Measurements from ENCODE around the gene SYNPO2L.
"Not testable (repeated sequence)": the region's sequence is repeated elsewhere in the genome, so short reads cannot be mapped to it uniquely, and the experiment has no call there.

SYNPO2L gene, protein sequence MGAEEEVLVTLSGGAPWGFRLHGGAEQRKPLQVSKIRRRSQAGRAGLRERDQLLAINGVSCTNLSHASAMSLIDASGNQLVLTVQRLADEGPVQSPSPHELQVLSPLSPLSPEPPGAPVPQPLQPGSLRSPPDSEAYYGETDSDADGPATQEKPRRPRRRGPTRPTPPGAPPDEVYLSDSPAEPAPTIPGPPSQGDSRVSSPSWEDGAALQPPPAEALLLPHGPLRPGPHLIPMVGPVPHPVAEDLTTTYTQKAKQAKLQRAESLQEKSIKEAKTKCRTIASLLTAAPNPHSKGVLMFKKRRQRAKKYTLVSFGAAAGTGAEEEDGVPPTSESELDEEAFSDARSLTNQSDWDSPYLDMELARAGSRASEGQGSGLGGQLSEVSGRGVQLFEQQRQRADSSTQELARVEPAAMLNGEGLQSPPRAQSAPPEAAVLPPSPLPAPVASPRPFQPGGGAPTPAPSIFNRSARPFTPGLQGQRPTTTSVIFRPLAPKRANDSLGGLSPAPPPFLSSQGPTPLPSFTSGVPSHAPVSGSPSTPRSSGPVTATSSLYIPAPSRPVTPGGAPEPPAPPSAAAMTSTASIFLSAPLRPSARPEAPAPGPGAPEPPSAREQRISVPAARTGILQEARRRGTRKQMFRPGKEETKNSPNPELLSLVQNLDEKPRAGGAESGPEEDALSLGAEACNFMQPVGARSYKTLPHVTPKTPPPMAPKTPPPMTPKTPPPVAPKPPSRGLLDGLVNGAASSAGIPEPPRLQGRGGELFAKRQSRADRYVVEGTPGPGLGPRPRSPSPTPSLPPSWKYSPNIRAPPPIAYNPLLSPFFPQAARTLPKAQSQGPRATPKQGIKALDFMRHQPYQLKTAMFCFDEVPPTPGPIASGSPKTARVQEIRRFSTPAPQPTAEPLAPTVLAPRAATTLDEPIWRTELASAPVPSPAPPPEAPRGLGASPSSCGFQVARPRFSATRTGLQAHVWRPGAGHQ

GRCh38 chr10:73655990-73656298, at the start of gene SYNPO2L:
SYNPO2L (minus strand) TSS chr10:73656029; CDS start chr10:73655922, 107 bp downstream.
- no peak for DNase-seq

DNA sequence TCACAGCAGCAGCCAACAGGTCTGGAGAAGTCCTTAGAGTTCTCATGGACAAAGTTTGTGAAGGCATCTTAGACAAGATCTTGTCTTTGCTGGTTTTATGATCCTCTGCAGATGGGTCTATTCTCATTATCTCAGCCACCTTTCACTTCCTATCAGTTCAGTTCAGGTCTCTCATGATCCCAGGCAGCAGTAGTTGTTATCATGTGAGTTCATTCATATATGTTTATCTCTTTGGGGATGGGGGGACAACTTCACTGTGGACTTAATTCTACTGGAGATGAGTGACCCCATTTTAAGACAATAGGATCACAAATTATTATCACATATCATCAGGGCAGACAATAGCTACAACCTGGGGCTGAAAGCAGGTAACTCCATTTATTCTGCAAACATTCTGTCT, 48.1 kb upstream of the SYNPO2L start:
- not testable (repeated sequence) for DNase-seq

GRCh38 chr10:73698819-73699218, 43.0 kb upstream of the SYNPO2L start:
- not testable (repeated sequence) for DNase-seq

- not testable (repeated sequence) for DNase-seq
These were observed 41.9 kb upstream of the SYNPO2L start, which contains the start of gene AGAP5 for GRCh38 chr10:73697675-73698159. AGAP5 (minus strand) TSS chr10:73698109; CDS start chr10:73697755, 354 bp downstream.

- not testable (repeated sequence) for DNase-seq
These were observed 39.5 kb upstream of the SYNPO2L start for GRCh38 chr10:73695302-73695701.

- not testable (repeated sequence) for DNase-seq
These were observed 34.9 kb upstream of the SYNPO2L start for GRCh38 chr10:73690755-73691154.

DNA sequence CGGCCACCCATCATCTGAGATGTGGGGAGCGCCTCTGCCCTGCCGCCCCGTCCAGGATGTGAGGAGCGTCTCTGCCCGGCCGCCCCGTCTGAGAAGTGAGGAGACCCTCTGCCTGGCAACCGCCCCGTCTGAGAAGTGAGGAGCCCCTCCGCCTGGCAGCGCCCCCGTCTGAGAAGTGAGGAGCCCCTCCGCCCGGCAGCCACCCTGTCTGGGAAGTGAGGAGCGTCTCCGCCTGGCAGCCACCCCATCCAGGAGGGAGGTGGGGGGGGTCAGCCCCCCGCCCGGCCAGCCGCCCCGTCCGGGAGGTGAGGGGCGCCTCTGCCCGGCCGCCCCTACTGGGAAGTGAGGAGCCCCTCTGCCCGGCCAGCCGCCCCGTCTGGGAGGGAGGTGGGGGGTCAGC, 33.8 kb upstream of the SYNPO2L start:
- DNase-seq = not testable (repeated sequence)

DNA sequence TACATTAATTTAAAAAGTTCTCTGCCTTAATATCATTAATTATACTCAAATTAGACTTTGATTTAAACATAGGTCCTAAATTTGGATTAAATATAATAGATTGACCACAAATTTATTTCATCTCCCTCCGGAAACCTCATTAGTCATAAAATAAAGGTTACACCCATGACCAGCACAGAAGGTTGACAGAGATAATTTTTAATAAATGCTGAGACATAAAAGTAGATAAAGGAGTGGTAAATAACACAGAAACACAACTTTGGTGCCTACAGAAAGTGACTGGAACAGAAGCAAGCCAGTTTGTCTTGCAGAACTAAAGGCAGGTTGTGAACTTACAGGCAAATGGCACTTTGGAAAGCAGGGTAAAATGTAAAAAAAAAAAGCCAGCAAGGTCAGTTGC, 31.8 kb upstream of the SYNPO2L start:
- DNase-seq = not testable (repeated sequence)

- DNase-seq = not testable (repeated sequence)
These were observed 18.7 kb upstream of the SYNPO2L start for GRCh38 chr10:73674546-73674945.

DNA sequence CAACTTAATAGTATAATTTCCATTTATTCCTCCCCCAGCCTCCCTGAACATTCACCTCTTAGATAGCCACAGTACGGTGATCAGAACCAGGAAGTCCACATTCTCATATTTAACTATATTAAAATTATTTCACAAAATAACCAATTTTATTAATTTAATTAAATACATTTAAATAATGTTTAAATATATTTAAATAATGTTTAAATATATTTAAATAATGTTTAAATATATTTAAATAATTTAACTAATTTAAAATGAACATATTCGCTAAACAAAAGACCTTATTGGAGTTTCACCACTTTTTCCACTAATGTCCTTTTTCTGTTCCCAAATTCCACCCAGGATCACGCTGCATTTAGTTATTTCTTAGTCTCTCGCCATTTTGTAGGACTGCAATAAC, 12.5 kb upstream of the SYNPO2L start:
- DNase-seq = not testable (repeated sequence)

GRCh38 chr10:73666153-73666809, 10.5 kb upstream of the SYNPO2L start:
- DNase-seq = not testable (repeated sequence)

GRCh38 chr10:73665581-73665980, 9.8 kb upstream of the SYNPO2L start:
- not testable (repeated sequence) for DNase-seq

GRCh38 chr10:73664156-73665040, 8.6 kb upstream of the SYNPO2L start:
- not testable (repeated sequence) for DNase-seq

- DNase-seq = not testable (repeated sequence)
These were observed 7.8 kb upstream of the SYNPO2L start for GRCh38 chr10:73663621-73664020.

DNA sequence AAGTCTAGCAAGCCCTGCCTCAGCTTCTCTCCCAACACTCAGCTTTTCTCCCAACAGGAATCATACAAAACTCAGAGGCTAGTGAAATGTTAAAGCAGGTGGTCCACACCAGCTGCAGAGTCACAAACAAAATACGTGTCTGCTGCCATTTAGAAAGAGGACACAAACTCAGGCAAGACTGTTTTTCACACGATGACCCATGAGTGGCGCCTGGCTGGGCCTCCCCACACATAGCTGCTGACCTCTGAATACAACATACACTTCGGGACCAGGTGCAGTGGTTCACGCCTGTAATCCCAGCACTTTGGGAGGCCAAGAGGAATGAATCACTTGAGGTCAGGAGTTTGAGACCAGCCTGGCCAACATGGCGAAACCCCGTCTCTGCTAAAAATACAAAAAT, 6.9 kb upstream of the SYNPO2L start:
- not testable (repeated sequence) for DNase-seq

GRCh38 chr10:73655257-73655989, 406 bp downstream of the SYNPO2L start:
- DNase-seq = no peak

GRCh38 chr10:73653701-73654100, 2.1 kb downstream of the SYNPO2L start:
- no peak for DNase-seq

DNA sequence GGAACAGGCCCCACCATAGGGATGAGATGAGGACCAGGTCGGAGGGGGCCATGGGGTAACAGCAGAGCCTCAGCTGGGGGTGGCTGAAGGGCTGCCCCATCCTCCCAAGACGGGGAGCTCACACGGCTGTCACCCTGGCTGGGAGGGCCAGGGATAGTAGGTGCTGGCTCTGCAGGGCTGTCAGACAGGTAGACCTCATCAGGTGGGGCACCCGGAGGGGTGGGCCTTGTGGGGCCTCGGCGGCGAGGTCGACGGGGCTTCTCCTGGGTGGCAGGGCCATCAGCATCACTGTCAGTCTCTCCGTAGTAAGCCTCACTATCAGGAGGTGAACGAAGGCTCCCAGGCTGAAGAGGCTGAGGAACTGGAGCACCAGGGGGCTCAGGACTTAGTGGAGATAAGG, 2.6 kb downstream of the SYNPO2L start:
- no peak for DNase-seq

DNA sequence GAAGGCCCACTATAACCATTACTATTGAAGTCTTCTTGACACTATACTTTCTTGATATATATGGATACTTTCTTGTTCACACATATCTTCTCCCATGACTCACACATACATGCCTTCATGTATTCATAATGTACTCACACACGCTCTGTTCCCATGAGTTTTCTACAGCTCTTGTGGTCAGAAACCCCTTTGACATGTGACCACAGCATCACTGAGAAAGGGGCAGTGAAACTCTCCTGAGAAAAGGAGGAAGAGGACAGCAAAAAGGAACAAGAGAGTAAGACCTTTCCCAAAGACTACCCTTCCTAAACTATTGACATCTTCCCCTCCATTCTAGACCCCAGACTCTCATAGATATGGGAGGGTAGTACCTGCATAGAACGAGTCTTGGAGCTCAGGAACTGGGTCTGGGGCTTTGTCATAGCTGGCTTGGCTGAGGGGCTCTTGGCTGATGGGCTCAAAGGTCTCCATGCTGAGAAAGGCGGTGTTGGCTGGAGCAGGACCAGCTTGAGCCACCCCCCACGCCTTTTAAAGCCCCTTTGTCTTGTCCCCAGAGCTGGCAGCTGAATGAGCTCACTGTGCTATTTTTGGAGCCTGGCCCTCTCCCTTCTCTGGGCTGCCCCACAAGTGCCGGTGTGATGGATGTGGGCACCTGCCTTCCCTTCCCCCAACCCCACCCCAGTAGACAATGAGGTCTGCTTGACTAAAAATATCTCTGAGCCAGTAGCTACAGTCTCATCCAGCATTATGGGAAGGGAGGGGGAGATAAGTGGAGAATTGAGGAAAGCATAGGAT, 5.1 kb downstream of the SYNPO2L start:
- no peak for DNase-seq

GRCh38 chr10:73649876-73650536, 5.8 kb downstream of the SYNPO2L start:
- DNase-seq = no peak
